Suprapubic skin (tissue), 4 donors: ENCODE measurements around the gene SLC37A1. TPM values are rescaled to one million over a fixed set of nuclear protein-coding genes. Genes with fewer than 3 reads are reported as not detected.
A peak's percentile ranks its signal among the peaks of the same experiment; 100 is the strongest.

Experiments used
- DNase-seq, 2 donors: peaks; one replicate each; pipeline ENCODE4 v3.0.0-alpha.2; 2019; ENCODE audit warnings: low spot score in 2 of 2
- H3K27ac ChIP-seq: fragments of 200-600 bp; sonication (generic); one replicate; pipeline ENCODE4 v1.5.1; 2019
- H3K27me3 ChIP-seq: fragments of 200-600 bp; sonication (generic); one replicate; pipeline ENCODE4 v1.5.1; 2019
- H3K36me3 ChIP-seq: fragments of 200-600 bp; sonication (generic); one replicate; pipeline ENCODE4 v1.5.1; 2019
- H3K4me1 ChIP-seq: fragments of 200-600 bp; sonication (generic); one replicate; pipeline ENCODE4 v1.5.1; 2019
- H3K4me3 ChIP-seq: fragments of 200-600 bp; sonication (generic); one replicate; pipeline ENCODE4 v1.5.1; 2019; ENCODE audit warnings: mild to moderate bottlenecking
- H3K9me3 ChIP-seq: fragments of 200-600 bp; sonication (generic); one replicate; pipeline ENCODE4 v1.5.1; 2019
- EP300 ChIP-seq: sonication (generic); formaldehyde crosslinking; IDR thresholded peaks from one replicate; pipeline ENCODE4 v1.6.1; 2017; ENCODE audit warnings: antibody characterized with exemption
- POLR2A ChIP-seq, 2 donors: fragments of 450-650 bp; IDR thresholded peaks; one replicate each; pipeline ENCODE4 v1.6.1; 2017; ENCODE audit warnings: antibody characterized with exemption in 2 of 2, mild to moderate bottlenecking in 2 of 2, moderate library complexity in 2 of 2
- POLR2AphosphoS5 ChIP-seq, 3 donors: sonication (generic); formaldehyde crosslinking; IDR thresholded peaks; one replicate each; pipeline ENCODE4 v1.6.1; 2017; ENCODE audit warnings: antibody characterized with exemption in 3 of 3
- WGBS: methylation state at CpG from one replicate; pipeline ENCODE4 v1.1.5; 2018; 5-methylcytosine and 5-hydroxymethylcytosine counted together
- total RNA-seq, 4 donors: library from RNA; depleted of rRNA; stranded (reverse); fragments of >200 nt; gene quantifications; one replicate each; pipeline ENCODE4 v1.1.0, GENCODE V29; 2016
- TF ChIP-seq, protein P1 (sequence below), 2 donors: fragments of 200-600 bp in 1 of 2; fragments of 450-650 bp in 1 of 2; sonication (generic) in 1 of 2; IDR thresholded peaks; one replicate each; pipeline ENCODE4 v1.5.1; 2016 to 2019; ENCODE audit warnings: antibody characterized with exemption in 2 of 2, mild to moderate bottlenecking in 1 of 2, moderate library complexity in 1 of 2

SLC37A1 gene
- total RNA-seq, 4 donors from 2014 or later: 10.2 to 23.1 (median 19.6) TPM

GRCh38 chr21:42548687-42549406, 35.2 kb downstream of the SLC37A1 start:
- DNase-seq: peak in 1 of 2 donors; percentile 40
- no peaks in the 10 kb centered on the region for H3K4me1 ChIP-seq
- H3K36me3 ChIP-seq: peaks cover 32% of the 10 kb centered on the region
- H3K4me3 ChIP-seq: no peak overlapping the region
- 87% methylated on average over 21 of the region's 21 CpGs for WGBS
- no peaks in the 10 kb centered on the region for H3K9me3 ChIP-seq
- TF ChIP-seq POLR2AphosphoS5 (IDR thresholded peaks at IDR 0.05) (no peak), EP300 (no peak), POLR2A (IDR thresholded peaks at IDR 0.05) (no peak)
- TF ChIP-seq, protein P1, sequence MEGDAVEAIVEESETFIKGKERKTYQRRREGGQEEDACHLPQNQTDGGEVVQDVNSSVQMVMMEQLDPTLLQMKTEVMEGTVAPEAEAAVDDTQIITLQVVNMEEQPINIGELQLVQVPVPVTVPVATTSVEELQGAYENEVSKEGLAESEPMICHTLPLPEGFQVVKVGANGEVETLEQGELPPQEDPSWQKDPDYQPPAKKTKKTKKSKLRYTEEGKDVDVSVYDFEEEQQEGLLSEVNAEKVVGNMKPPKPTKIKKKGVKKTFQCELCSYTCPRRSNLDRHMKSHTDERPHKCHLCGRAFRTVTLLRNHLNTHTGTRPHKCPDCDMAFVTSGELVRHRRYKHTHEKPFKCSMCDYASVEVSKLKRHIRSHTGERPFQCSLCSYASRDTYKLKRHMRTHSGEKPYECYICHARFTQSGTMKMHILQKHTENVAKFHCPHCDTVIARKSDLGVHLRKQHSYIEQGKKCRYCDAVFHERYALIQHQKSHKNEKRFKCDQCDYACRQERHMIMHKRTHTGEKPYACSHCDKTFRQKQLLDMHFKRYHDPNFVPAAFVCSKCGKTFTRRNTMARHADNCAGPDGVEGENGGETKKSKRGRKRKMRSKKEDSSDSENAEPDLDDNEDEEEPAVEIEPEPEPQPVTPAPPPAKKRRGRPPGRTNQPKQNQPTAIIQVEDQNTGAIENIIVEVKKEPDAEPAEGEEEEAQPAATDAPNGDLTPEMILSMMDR (IDR thresholded peaks at IDR 0.05): no peak
- no peak overlapping the region for H3K27ac ChIP-seq
- no peaks in the 10 kb centered on the region for H3K27me3 ChIP-seq

- Histone ChIP-seq H3K27ac (no peak overlapping the region), H3K27me3 (no peaks in the 10 kb centered on the region), H3K9me3 (no peaks in the 10 kb centered on the region), H3K4me1 (peaks cover 3% of the 10 kb centered on the region), H3K4me3 (no peak overlapping the region), H3K36me3 (peaks cover 38% of the 10 kb centered on the region)
- WGBS: 49% methylated on average over 3 of the region's 3 CpGs
- TF ChIP-seq, protein P1 (IDR thresholded peaks at IDR 0.05): no peak
- no peak for TF ChIP-seq EP300
- TF ChIP-seq POLR2A (IDR thresholded peaks at IDR 0.05): no peak
- no peak for TF ChIP-seq POLR2AphosphoS5 (IDR thresholded peaks at IDR 0.05)
- no peak for DNase-seq
Observed at GRCh38 chr21:42550817-42551216, 37.2 kb downstream of the SLC37A1 start.

DNA sequence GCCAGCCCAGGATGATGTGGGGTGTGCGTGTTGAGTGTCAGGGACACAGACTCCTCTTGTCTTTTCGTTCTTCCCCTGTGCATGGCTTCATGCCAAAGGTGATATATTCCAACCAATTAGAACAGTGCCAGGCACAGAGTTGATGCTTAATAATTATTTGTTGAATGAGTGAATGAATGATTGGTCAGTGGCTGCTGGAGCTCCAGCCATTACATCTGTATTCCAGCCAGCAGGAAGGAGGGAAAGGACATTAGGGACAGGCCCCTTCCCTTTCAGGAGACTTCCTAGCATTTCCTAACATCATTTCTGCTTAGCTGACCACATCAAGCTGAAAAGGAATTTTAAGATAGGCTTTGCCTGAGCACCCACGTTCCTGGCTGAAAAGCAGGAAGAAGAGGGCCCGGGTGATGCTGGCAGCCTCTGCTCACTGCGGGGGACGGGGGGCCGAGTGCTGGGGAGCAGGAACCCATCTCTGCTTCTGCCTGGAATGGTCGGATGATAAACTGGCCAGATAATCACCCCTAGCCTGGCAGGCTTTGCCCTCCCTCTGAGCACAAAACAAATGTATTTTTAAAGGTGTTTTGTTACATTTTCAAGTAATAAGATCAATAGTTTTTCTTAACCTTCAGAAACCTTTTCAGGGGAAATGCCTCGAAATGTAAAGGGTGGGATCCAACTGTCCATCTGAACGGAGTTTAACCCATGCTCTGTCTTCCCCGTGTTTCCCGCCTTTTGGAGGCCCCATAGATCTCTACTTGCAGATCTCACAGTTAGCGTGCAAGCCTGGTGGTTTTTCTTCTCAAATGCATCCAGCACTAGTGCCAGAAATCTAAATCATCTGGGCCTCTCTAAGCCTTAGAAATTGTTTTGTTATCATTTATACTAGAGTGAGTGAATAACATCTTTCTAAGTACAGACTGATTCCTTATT, 39.0 kb downstream of the SLC37A1 start:
- no peak for TF ChIP-seq POLR2A (IDR thresholded peaks at IDR 0.05)
- TF ChIP-seq POLR2AphosphoS5 (IDR thresholded peaks at IDR 0.05): no peak
- TF ChIP-seq, protein P1 (IDR thresholded peaks at IDR 0.05): no peak
- no peak for TF ChIP-seq EP300
- Histone ChIP-seq H3K27ac (no peak overlapping the region), H3K9me3 (no peaks in the 10 kb centered on the region), H3K4me3 (no peak overlapping the region), H3K27me3 (no peaks in the 10 kb centered on the region), H3K36me3 (peaks cover 35% of the 10 kb centered on the region), H3K4me1 (peaks cover 3% of the 10 kb centered on the region)
- peak; percentile 20 to 24 for DNase-seq
- 90% methylated on average over 13 of the region's 13 CpGs for whole genome bisulfite sequencing

DNA sequence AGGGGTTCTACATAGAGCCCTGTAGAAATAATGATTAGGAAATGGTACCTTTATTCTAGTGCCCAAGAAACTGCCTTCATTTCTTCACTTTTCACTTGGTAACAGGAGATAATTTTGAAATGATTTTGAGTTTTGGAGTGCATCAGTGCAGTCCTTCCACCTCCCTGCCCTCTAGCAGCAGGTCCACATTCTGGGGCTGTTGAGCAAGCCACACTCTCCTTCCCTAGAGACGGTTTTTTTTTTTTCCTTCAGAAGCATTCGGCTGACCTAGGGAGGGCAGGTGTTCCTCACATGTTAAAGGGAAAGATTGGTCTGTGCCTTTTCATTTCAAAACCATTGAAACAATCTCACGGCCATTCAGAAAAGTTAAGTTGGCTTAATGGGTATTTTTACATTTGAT, 39.8 kb downstream of the SLC37A1 start:
- DNase-seq: peak in 1 of 2 donors; percentile 7
- no peaks in the 10 kb centered on the region for H3K27me3 ChIP-seq

More for the DNA sequence above, 39.8 kb downstream of the SLC37A1 start:
- Histone ChIP-seq H3K9me3 (no peaks in the 10 kb centered on the region), H3K4me1 (peaks cover 3% of the 10 kb centered on the region), H3K27ac (no peak overlapping the region), H3K4me3 (no peak overlapping the region), H3K36me3 (peaks cover 29% of the 10 kb centered on the region)
- WGBS: 75% methylated on average over 3 of the region's 3 CpGs
- no peak for TF ChIP-seq EP300
- no peak for TF ChIP-seq POLR2AphosphoS5 (IDR thresholded peaks at IDR 0.05)
- TF ChIP-seq, protein P1 (IDR thresholded peaks at IDR 0.05): no peak
- TF ChIP-seq POLR2A (IDR thresholded peaks at IDR 0.05): no peak
